HUES48 (cell line): ENCODE results near the gene ERVMER34-1.

Experiments used
- H3K27ac ChIP-seq: one replicate; pipeline ENCODE4 v1.7.0; 2013; ENCODE audit warnings: low read depth, low read length, inconsistent platforms
- H3K27me3 ChIP-seq: 2 replicates; pipeline ENCODE4 v1.6.1; 2013; ENCODE audit warnings: mild to moderate bottlenecking, low read length; ENCODE audit not compliant: control insufficient read depth, insufficient read depth
- H3K36me3 ChIP-seq: 2 replicates; pipeline ENCODE4 v1.6.1; 2013; ENCODE audit warnings: low read length; ENCODE audit not compliant: control insufficient read depth, insufficient read depth
- H3K4me1 ChIP-seq: 2 replicates; pipeline ENCODE4 v1.6.1; 2013; ENCODE audit warnings: mild to moderate bottlenecking, low read length; ENCODE audit not compliant: control insufficient read depth, insufficient read depth
- H3K4me3 ChIP-seq: 2 replicates; pipeline ENCODE4 v1.5.1; 2013; ENCODE audit warnings: mild to moderate bottlenecking, low read depth, low read length
- H3K9ac ChIP-seq: 2 replicates; pipeline ENCODE4 v1.6.1; 2013; ENCODE audit warnings: mild to moderate bottlenecking, low read depth, low read length, moderate library complexity
- H3K9me3 ChIP-seq: 2 replicates; pipeline ENCODE4 v1.6.1; 2013; ENCODE audit warnings: low read length; ENCODE audit not compliant: control insufficient read depth, insufficient read depth

The ERVMER34-1 gene

GRCh38 chr4:52711272-52711671, 40.0 kb downstream of the ERVMER34-1 start:
- Histone ChIP-seq H3K27me3 (no peaks in the 10 kb centered on the region), H3K4me3 (peak overlapping the region; percentile 65), H3K36me3 (peaks cover 35% of the 10 kb centered on the region), H3K4me1 (peaks cover 23% of the 10 kb centered on the region), H3K9me3 (no peaks in the 10 kb centered on the region), H3K27ac (no peak overlapping the region), H3K9ac (no peak overlapping the region)

DNA sequence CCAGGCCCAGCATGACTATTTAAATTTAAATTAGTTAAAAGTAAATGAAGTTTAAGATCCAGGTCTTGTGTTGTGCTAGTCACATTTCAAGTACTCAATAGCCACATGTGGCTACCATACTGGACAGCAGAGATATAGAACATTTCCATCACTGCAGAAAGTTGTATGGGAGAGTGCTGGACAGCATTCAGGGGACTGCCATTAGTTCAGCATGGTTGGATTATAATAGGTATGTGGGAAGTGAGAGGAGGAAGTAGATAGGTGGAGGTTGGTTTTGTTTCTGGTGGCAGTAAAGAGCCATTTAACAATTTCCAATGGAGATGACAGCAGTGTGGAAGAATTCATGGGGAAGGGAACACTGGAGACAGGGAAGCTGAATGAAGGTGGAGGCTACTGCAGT, 42.1 kb downstream of the ERVMER34-1 start:
- H3K9me3 ChIP-seq, result no peaks in the 10 kb centered on the region
- H3K4me3 ChIP-seq, result no peak overlapping the region
- peaks cover 17% of the 10 kb centered on the region for H3K4me1 ChIP-seq
- no peak overlapping the region for H3K27ac ChIP-seq
- H3K27me3 ChIP-seq, result no peaks in the 10 kb centered on the region
- peaks cover 14% of the 10 kb centered on the region for H3K36me3 ChIP-seq
- no peak overlapping the region for H3K9ac ChIP-seq

DNA sequence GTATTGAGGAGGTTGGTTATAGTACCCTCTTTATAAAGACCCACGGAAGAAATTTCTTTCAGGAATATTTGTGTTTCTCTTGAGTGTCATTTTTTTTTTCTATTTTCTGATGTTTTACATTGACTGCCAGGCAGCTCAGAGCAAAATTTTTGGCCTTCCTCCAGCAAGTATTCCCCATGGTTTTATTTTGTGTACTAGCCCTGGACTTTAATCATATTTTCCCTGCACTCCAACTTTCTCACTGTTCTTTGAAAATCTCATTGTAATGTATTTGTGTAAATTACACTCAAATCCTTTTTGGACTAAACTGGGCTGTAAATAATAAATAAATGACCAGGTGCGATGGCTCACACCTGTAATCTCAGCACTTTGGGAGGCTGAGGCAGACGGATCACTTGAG, 46.6 kb downstream of the ERVMER34-1 start:
- no peak overlapping the region for H3K27ac ChIP-seq
- H3K9ac ChIP-seq, result no peak overlapping the region
- no peaks in the 10 kb centered on the region for H3K36me3 ChIP-seq
- H3K9me3 ChIP-seq, result no peaks in the 10 kb centered on the region
- H3K4me3 ChIP-seq, result no peak overlapping the region
- H3K27me3 ChIP-seq, result no peaks in the 10 kb centered on the region
- H3K4me1 ChIP-seq, result no peaks in the 10 kb centered on the region; the same call in 1 of the 2 replicates

GRCh38 chr4:52704133-52704532, 47.1 kb downstream of the ERVMER34-1 start:
- Histone ChIP-seq H3K9me3 (no peaks in the 10 kb centered on the region), H3K27ac (no peak overlapping the region), H3K4me1 (no peaks in the 10 kb centered on the region; the same call in 1 of the 2 replicates), H3K9ac (no peak overlapping the region), H3K36me3 (no peaks in the 10 kb centered on the region), H3K27me3 (no peaks in the 10 kb centered on the region), H3K4me3 (no peak overlapping the region)

- Histone ChIP-seq H3K36me3 (no peaks in the 10 kb centered on the region), H3K27ac (no peak overlapping the region), H3K9me3 (no peaks in the 10 kb centered on the region), H3K9ac (no peak overlapping the region), H3K4me3 (no peak overlapping the region), H3K4me1 (no peaks in the 10 kb centered on the region), H3K27me3 (no peaks in the 10 kb centered on the region)
These were observed 50.0 kb downstream of the ERVMER34-1 start for GRCh38 chr4:52701207-52701606.

- Histone ChIP-seq H3K36me3 (no peaks in the 10 kb centered on the region), H3K27ac (no peak overlapping the region), H3K4me1 (0 out of 2 replicates have a peak, but pooled peaks cover 4% of the 10 kb centered on the region), H3K9ac (no peak overlapping the region), H3K9me3 (peaks cover 5% of the 10 kb centered on the region; the same call in 1 of the 2 replicates), H3K27me3 (no peaks in the 10 kb centered on the region), H3K4me3 (no peak overlapping the region)
These were observed 56.3 kb downstream of the ERVMER34-1 start for GRCh38 chr4:52694936-52695335.

DNA sequence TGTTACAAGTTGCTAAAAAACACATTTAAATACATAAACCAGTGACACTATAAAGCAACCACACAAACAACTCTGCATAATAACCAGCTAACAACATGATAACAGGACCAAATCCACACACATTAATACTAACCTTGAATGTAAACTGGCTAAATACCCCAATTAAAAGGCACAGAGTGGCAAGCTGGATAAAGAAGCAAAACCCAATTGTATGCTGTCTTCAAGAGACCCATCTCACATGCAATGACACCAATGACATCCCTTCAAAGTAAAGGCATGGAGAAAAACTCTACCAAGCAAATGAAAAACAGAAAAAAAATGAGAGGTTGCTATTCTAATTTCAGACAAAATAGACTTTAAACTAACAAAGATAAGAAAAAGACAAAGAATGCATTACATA, 57.7 kb downstream of the ERVMER34-1 start:
- Histone ChIP-seq H3K27ac (no peak overlapping the region), H3K27me3 (no peaks in the 10 kb centered on the region), H3K9me3 (peaks cover 5% of the 10 kb centered on the region; the same call in 1 of the 2 replicates), H3K36me3 (no peaks in the 10 kb centered on the region), H3K4me3 (no peak overlapping the region), H3K9ac (no peak overlapping the region), H3K4me1 (peaks cover 11% of the 10 kb centered on the region)
